Smooth muscle cell (in vitro differentiated cells): ENCODE results near the gene PKIB. TPM values are rescaled to one million over a fixed set of nuclear protein-coding genes. Genes with fewer than 3 reads are reported as not detected.

ENCODE experiments used
- DNase-seq: peaks from one replicate; lab custom pipeline; 2025; ENCODE audit not compliant: unreplicated experiment; lab: John Stamatoyannopoulos, UW
- H2AFZ ChIP-seq: fragments of 200-600 bp; sonication (generic); 2 replicates; pipeline ENCODE4 v1.6.0; 2016; ENCODE audit warnings: antibody characterized with exemption, low read depth, mild to moderate bottlenecking
- H3F3A ChIP-seq: fragments of 200-600 bp; sonication (generic); 2 replicates; pipeline ENCODE4 v1.6.0; 2017; ENCODE audit warnings: antibody characterized with exemption, low read depth
- H3K27ac ChIP-seq: fragments of 200-600 bp; sonication (generic); 2 replicates; pipeline ENCODE4 v1.5.1; 2016; ENCODE audit warnings: low read depth, mild to moderate bottlenecking
- H3K27me3 ChIP-seq: fragments of 200-600 bp; sonication (generic); 2 replicates; pipeline ENCODE4 v1.6.1; 2016; ENCODE audit warnings: low read depth, mild to moderate bottlenecking
- H3K36me3 ChIP-seq: fragments of 200-600 bp; sonication (generic); 2 replicates; pipeline ENCODE4 v1.5.1; 2016; ENCODE audit warnings: low read depth
- H3K4me1 ChIP-seq: fragments of 200-600 bp; sonication (generic); 2 replicates; pipeline ENCODE4 v1.5.1; 2016; ENCODE audit warnings: low read depth
- H3K4me2 ChIP-seq: fragments of 200-600 bp; sonication (generic); 2 replicates; pipeline ENCODE4 v1.6.0; 2016; ENCODE audit warnings: mild to moderate bottlenecking
- H3K4me3 ChIP-seq: fragments of 200-600 bp; sonication (generic); 2 replicates; pipeline ENCODE4 v1.5.1; 2016; ENCODE audit warnings: mild to moderate bottlenecking
- H3K79me2 ChIP-seq: fragments of 200-600 bp; sonication (generic); 2 replicates; pipeline ENCODE4 v1.6.0; 2016; ENCODE audit warnings: low read depth, mild to moderate bottlenecking
- H3K9ac ChIP-seq: fragments of 200-600 bp; sonication (generic); 2 replicates; pipeline ENCODE4 v1.6.0; 2016; ENCODE audit warnings: low read depth
- H3K9me3 ChIP-seq: fragments of 200-600 bp; sonication (generic); replicated peaks from 2 replicates; pipeline ENCODE4 v1.5.1; 2016; ENCODE audit warnings: low read depth
- H4K20me1 ChIP-seq: fragments of 200-600 bp; sonication (generic); 2 replicates; pipeline ENCODE4 v1.6.0; 2016; ENCODE audit warnings: low read depth
- CTCF ChIP-seq: fragments of 200-600 bp; sonication (generic); IDR thresholded peaks from 2 replicates; pipeline ENCODE4 v1.5.1; 2017; ENCODE audit warnings: borderline replicate concordance, mild to moderate bottlenecking, antibody characterized with exemption; ENCODE audit not compliant: insufficient read depth, poor library complexity, severe bottlenecking
- WGBS: methylation state at CpG from one replicate; pipeline ENCODE4 v1.1.7; 2016; ENCODE audit warnings: low lambda C conversion rate; 5-methylcytosine and 5-hydroxymethylcytosine counted together
- polyA plus RNA-seq: library from polyadenylated mRNA; unstranded; fragments of >200 nt; fragmentation: Nextera tagmentation; extraction: Ambion mirVana; gene quantifications from 2 replicates; pipeline ENCODE4 v1.2.1, GENCODE V29; 2016
- total RNA-seq: library from RNA; depleted of rRNA; stranded (reverse); fragments of >200 nt; gene quantifications from 2 replicates; pipeline ENCODE4 v1.2.3, GENCODE V29; 2014

The PKIB gene
- total and polyA plus RNA-seq, 2 experiments from 2014 or later = 65.6 to 82.6 TPM

GRCh38 chr6:122569230-122569771 lies 40.9 kb upstream of the PKIB start:
- H3K4me2 ChIP-seq = no peak overlapping the region
- 85% methylated on average over 6 of the region's 6 CpGs for WGBS
- H3F3A ChIP-seq = no peaks in the 10 kb centered on the region
- peaks cover 34% of the 10 kb centered on the region for H4K20me1 ChIP-seq
- TF ChIP-seq CTCF = no peak
- H3K9ac ChIP-seq = no peak overlapping the region
- H3K9me3 ChIP-seq = peaks cover 7% of the 10 kb centered on the region
- no peaks in the 10 kb centered on the region for H3K27me3 ChIP-seq
- no peak overlapping the region for H2AFZ ChIP-seq
- peaks cover 30% of the 10 kb centered on the region for H3K79me2 ChIP-seq
- H3K4me1 ChIP-seq = no peaks in the 10 kb centered on the region
- peak overlapping the region; percentile 30 for H3K27ac ChIP-seq
- no peak for DNase-seq
- H3K4me3 ChIP-seq = no peak overlapping the region
- no peaks in the 10 kb centered on the region for H3K36me3 ChIP-seq

DNA sequence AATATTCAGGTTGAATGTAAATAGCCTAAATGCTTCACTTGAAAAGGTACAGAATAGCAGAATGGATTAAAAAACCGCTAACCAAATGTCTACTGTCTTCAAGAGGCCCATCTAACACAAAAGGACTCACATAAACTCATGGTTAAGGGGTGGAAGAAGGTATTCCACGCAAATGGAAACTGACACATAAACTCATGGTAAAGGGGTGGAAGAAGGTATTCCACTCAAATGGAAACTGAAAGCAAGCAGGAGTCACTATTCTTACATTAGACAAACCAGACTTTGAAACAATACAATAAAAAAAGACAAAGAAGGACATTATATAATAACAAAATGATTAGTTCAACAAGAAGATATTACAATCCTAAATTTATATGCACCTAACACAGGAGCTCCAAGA lies 38.3 kb upstream of the PKIB start:
- Histone ChIP-seq H3K4me3 (no peak overlapping the region), H3K79me2 (peaks cover 13% of the 10 kb centered on the region), H3K27me3 (no peaks in the 10 kb centered on the region), H3K4me1 (no peaks in the 10 kb centered on the region), H3K4me2 (no peak overlapping the region), H3K9ac (no peak overlapping the region), H3F3A (no peaks in the 10 kb centered on the region), H2AFZ (no peak overlapping the region), H3K36me3 (no peaks in the 10 kb centered on the region), H3K27ac (no peak overlapping the region), H4K20me1 (peaks cover 12% of the 10 kb centered on the region), H3K9me3 (peaks cover 10% of the 10 kb centered on the region)
- no peak for TF ChIP-seq CTCF
- WGBS = 100% methylated on average over 2 of the region's 2 CpGs
- DNase-seq = no peak

DNA sequence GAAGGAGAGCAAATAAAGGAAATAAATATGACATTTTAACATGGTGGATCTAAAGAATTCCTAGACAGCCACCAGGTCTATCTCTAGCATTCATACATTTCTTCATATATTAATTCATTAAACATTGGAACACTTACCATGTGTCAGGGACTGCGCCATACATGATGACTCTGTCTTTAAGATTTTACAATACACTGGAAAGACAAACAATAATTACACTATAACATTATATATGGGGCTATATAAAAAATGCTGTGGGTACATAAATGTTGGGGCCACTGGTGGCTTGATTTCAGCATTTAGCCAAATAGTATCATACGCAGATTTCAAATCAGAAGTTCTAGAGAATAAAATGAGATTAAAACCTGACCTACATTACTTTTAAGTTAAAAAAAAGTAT lies 33.3 kb upstream of the PKIB start:
- no peak overlapping the region for H3K27ac ChIP-seq
- H3K79me2 ChIP-seq = peaks cover 9% of the 10 kb centered on the region

More for the DNA sequence above, 33.3 kb upstream of the PKIB start:
- H4K20me1 ChIP-seq = peaks cover 9% of the 10 kb centered on the region
- no peaks in the 10 kb centered on the region for H3K36me3 ChIP-seq
- H3F3A ChIP-seq = no peaks in the 10 kb centered on the region
- no peaks in the 10 kb centered on the region for H3K27me3 ChIP-seq
- peaks cover 10% of the 10 kb centered on the region for H3K9me3 ChIP-seq
- WGBS = 97% methylated on average over 2 of the region's 2 CpGs
- H2AFZ ChIP-seq = no peak overlapping the region
- TF ChIP-seq CTCF = no peak
- no peaks in the 10 kb centered on the region for H3K4me1 ChIP-seq
- no peak overlapping the region for H3K4me3 ChIP-seq
- DNase-seq = no peak
- H3K4me2 ChIP-seq = no peak overlapping the region
- no peak overlapping the region for H3K9ac ChIP-seq
